Measurements from ENCODE around the gene HELQ. TPM values are rescaled to one million over a fixed set of nuclear protein-coding genes. Genes with fewer than 3 reads are reported as not detected.

Gene HELQ
- total and polyA plus RNA-seq, 7 donors: 4.6 to 21.8 (median 11.8) TPM

DNA sequence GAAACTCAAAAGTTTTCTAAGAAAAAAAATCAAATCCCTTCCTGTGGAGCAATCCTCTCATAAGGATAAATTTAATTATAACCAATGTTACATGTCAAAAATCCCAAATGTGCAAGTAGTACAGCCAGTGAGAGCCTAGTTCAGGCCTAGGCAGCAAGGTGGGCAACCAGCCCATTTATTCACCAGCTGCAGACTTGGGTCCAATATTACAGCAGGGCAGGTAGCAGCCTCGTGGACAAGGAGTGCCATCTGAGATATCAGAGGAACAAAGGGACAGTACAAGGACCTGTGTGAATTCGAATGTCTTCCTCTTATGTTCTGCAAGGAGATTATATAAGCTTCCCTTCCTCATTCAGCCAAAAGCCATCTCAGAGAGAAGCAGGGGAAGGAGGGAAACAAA lies 6.6 kb downstream of the HELQ start:
- Histone ChIP-seq H3K4me1 (peaks cover 0 to 5% (median 3%) of the 10 kb centered on the region in 4 donors), H3K27me3 (no peaks in the 10 kb centered on the region), H3K27ac (no peak overlapping the region), H3K4me3 (no peak overlapping the region), H3K9me3 (no peaks in the 10 kb centered on the region), H3K36me3 (peaks cover 0 to 43% (median 0%) of the 10 kb centered on the region in 4 donors)
- no peak for DNase-seq
- TF ChIP-seq POLR2AphosphoS5 (IDR thresholded peaks at IDR 0.05) (no peak), POLR2A (IDR thresholded peaks at IDR 0.05) (no peak), EP300 (IDR thresholded peaks at IDR 0.05) (no peak)
- TF ChIP-seq, protein P1, sequence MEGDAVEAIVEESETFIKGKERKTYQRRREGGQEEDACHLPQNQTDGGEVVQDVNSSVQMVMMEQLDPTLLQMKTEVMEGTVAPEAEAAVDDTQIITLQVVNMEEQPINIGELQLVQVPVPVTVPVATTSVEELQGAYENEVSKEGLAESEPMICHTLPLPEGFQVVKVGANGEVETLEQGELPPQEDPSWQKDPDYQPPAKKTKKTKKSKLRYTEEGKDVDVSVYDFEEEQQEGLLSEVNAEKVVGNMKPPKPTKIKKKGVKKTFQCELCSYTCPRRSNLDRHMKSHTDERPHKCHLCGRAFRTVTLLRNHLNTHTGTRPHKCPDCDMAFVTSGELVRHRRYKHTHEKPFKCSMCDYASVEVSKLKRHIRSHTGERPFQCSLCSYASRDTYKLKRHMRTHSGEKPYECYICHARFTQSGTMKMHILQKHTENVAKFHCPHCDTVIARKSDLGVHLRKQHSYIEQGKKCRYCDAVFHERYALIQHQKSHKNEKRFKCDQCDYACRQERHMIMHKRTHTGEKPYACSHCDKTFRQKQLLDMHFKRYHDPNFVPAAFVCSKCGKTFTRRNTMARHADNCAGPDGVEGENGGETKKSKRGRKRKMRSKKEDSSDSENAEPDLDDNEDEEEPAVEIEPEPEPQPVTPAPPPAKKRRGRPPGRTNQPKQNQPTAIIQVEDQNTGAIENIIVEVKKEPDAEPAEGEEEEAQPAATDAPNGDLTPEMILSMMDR (IDR thresholded peaks at IDR 0.05): no peak
- intact Hi-C loops (cut with DNase I): no loop called here
- WGBS, 2 donors: 40 to 57% methylated on average over 2 of the region's 2 CpGs

DNA sequence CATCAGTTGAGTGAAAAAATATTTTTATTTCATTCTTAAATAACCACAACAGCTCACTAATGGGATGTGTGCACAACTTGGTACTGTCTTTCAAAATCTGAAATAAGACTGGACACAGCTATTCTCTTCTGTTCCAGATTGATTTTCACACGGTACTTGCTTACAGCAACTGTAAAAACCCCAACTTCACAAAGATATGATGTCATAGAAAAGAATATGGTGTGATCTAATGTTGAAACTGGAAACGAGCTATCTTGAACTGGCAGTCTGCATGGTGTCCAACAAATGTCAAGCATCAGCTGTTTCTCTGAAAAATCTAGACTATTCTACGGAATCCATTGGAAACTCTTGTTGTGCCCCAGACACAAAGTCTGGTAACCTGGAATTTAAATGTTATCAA lies 14.7 kb downstream of the HELQ start:
- no peaks in the 10 kb centered on the region for H3K27me3 ChIP-seq
- TF ChIP-seq, protein P1 (IDR thresholded peaks at IDR 0.05): no peak
- TF ChIP-seq POLR2A (IDR thresholded peaks at IDR 0.05) (no peak), POLR2AphosphoS5 (IDR thresholded peaks at IDR 0.05) (no peak), EP300 (IDR thresholded peaks at IDR 0.05) (no peak)
- H3K36me3 ChIP-seq: peaks cover 0 to 81% (median 14%) of the 10 kb centered on the region in 4 donors
- no peak for DNase-seq
- 79 to 80% methylated on average over 3 of the region's 3 CpGs for WGBS, 2 donors
- no peaks in the 10 kb centered on the region for H3K4me1 ChIP-seq
- H3K27ac ChIP-seq: no peak overlapping the region
- H3K9me3 ChIP-seq: no peaks in the 10 kb centered on the region
- no peak overlapping the region for H3K4me3 ChIP-seq
- intact Hi-C loops (cut with DNase I): no loop called here

DNA sequence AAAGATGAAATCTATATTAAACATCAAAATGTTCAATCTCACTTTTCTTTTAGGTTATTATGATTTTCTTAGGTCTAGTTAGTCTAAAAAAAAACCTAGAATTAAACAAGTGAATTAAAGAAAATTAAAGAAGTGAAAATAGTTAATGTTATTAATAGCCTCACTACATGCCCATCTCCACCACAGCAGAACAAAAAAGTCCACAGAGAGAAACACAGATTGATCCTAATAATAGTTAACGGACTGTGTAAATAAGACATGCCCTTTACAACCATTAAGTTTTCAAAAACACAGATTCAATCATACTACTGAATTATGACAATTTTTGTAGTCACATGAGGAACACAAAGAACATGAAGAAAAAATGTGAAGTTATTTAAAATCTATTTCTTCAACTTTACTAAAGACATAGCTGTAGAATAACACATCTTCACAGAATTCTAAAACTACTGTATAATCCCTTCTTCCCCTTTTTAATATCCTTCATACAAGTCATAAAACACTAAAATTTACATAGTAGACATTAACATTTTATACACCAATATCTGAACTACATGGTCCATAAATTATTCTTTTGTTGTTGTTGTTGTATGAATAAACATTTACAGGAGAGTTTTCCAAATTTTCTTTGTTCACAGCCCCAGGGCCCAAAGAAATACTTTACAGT lies 15.3 kb downstream of the HELQ start:
- Histone ChIP-seq H3K4me3 (no peak overlapping the region), H3K27me3 (no peaks in the 10 kb centered on the region), H3K4me1 (no peaks in the 10 kb centered on the region), H3K27ac (no peak overlapping the region), H3K9me3 (no peaks in the 10 kb centered on the region), H3K36me3 (peaks cover 0 to 77% (median 14%) of the 10 kb centered on the region in 4 donors)
- intact Hi-C loops (cut with DNase I): no loop called here
- TF ChIP-seq EP300 (IDR thresholded peaks at IDR 0.05) (no peak), POLR2A (IDR thresholded peaks at IDR 0.05) (no peak), POLR2AphosphoS5 (IDR thresholded peaks at IDR 0.05) (no peak)
- TF ChIP-seq, protein P1 (IDR thresholded peaks at IDR 0.05): no peak
- WGBS, 2 donors: 69 to 78% methylated on average over 1 of the region's 1 CpG
- no peak for DNase-seq

DNA sequence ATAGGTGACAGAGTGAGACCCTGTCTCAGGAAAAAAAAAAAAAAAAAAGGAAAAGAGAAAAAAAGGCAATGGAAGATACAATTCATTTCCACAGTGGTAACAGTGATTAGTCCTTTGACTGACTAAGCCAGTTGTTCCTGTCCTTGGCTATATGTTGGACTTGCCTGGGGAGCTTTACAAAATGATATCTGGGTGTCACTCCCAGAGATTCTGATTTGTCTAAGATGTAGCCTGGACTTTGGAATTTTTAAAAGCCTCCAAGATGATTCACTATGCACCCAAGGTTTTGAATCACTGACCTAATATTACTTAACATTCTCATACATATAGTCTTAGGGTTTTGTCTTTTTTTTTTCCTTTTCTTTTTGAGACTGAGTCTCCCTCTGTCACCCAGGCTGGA lies 16.9 kb downstream of the HELQ start:
- Histone ChIP-seq H3K9me3 (no peaks in the 10 kb centered on the region), H3K27ac (no peak overlapping the region), H3K27me3 (no peaks in the 10 kb centered on the region), H3K4me3 (no peak overlapping the region), H3K4me1 (no peaks in the 10 kb centered on the region), H3K36me3 (peaks cover 0 to 75% (median 14%) of the 10 kb centered on the region in 4 donors)
- no peak for TF ChIP-seq EP300 (IDR thresholded peaks at IDR 0.05)
- TF ChIP-seq, protein P1 (IDR thresholded peaks at IDR 0.05): no peak
- no peak for DNase-seq
- intact Hi-C loops (cut with DNase I): no loop called here

DNA sequence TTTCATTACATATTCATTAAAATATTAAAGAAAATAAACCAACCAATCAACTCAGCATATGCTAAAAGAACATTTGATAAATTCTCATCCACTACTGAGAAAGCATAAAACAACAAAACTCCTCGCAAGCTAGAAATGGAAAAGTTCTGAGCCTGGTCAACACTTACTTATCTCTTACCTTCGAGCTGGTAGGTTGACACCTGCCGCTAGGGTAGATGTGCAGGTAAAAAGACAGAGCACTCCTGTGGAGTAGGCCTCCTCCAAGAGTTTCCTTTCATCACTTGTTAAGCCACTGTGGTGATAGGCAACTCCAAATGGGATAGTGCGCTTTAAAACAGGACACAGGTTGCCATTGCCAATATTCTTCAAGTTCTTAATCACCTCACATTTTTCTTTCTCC lies 18.9 kb downstream of the HELQ start:
- DNase-seq: no peak
- intact Hi-C loops (cut with DNase I): no loop called here
- no peak overlapping the region for H3K27ac ChIP-seq
- no peak overlapping the region for H3K4me3 ChIP-seq
- H3K36me3 ChIP-seq: peaks cover 0 to 56% (median 6%) of the 10 kb centered on the region in 4 donors
- H3K4me1 ChIP-seq: no peaks in the 10 kb centered on the region
- WGBS, 2 donors: 96 to 97% methylated on average over 4 of the region's 4 CpGs
- H3K27me3 ChIP-seq: no peaks in the 10 kb centered on the region
- H3K9me3 ChIP-seq: no peaks in the 10 kb centered on the region
- TF ChIP-seq EP300 (IDR thresholded peaks at IDR 0.05) (no peak), POLR2A (IDR thresholded peaks at IDR 0.05) (no peak), POLR2AphosphoS5 (IDR thresholded peaks at IDR 0.05) (no peak)
- TF ChIP-seq, protein P1 (IDR thresholded peaks at IDR 0.05): no peak
